Large intestine (tissue), 3 donors: ENCODE results near the gene OTUD6A. TPM values are rescaled to one million over a fixed set of nuclear protein-coding genes. Genes with fewer than 3 reads are reported as not detected.

Experiments used
- DNase-seq, 2 donors: peaks; one replicate each; pipeline versions ENCODE4 v3.0.0 to v3.0.0-alpha.2; 2013
- H3K27ac ChIP-seq: one replicate; pipeline ENCODE4 v1.5.1; 2013; ENCODE audit warnings: low read length
- H3K27me3 ChIP-seq: 2 replicates; pipeline ENCODE4 v1.6.1; 2013; ENCODE audit warnings: low read length; ENCODE audit not compliant: control insufficient read depth, insufficient read depth
- H3K36me3 ChIP-seq: 2 replicates; pipeline ENCODE4 v1.6.1; 2013; ENCODE audit warnings: low read length; ENCODE audit not compliant: control insufficient read depth, insufficient read depth
- H3K4me1 ChIP-seq: one replicate; pipeline ENCODE4 v1.6.1; 2013; ENCODE audit warnings: low read length; ENCODE audit not compliant: control insufficient read depth, insufficient read depth
- H3K4me3 ChIP-seq: one replicate; pipeline ENCODE4 v1.5.1; 2013; ENCODE audit warnings: low read length
- H3K9me3 ChIP-seq: one replicate; pipeline ENCODE4 v1.6.1; 2013; ENCODE audit warnings: mild to moderate bottlenecking, low read depth, low read length, moderate library complexity; ENCODE audit not compliant: control insufficient read depth
- WGBS: methylation state at CpG from one replicate; pipeline ENCODE4 v1.1.5; 2013; ENCODE audit warnings: low lambda C conversion rate; ENCODE audit not compliant: insufficient coverage; 5-methylcytosine and 5-hydroxymethylcytosine counted together
- polyA plus RNA-seq: library from polyadenylated mRNA; unstranded; fragments of 120-200 nt; gene quantifications from one replicate; pipeline ENCODE4 v1.2.1, GENCODE V29; 2013

The OTUD6A gene
- polyA plus RNA-seq, 1 donor = not detected

DNA sequence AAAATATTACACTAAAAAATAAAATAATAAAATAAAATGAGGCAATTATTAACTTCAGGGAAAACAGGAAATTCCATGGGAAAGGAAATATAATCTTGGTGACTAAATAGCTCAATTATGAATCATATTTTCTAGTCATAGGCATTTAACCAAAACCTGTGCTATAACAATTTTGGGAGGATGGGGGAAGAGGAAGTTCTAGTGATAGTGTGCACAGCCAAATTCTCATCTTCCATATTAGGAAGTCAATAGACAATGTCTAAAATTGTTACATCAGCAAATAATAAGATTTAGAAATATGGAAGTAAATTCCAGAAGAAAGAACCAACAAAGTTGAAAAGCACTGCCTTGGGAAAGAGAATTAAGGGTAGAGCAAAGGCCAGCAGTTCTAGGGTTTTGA lies 15.3 kb upstream of the OTUD6A start:
- H3K9me3 ChIP-seq = no peaks in the 10 kb centered on the region
- no peak overlapping the region for H3K27ac ChIP-seq
- DNase-seq = no peak
- no peaks in the 10 kb centered on the region for H3K36me3 ChIP-seq
- H3K27me3 ChIP-seq = no peaks in the 10 kb centered on the region
- H3K4me3 ChIP-seq = no peak overlapping the region
- no peaks in the 10 kb centered on the region for H3K4me1 ChIP-seq

DNA sequence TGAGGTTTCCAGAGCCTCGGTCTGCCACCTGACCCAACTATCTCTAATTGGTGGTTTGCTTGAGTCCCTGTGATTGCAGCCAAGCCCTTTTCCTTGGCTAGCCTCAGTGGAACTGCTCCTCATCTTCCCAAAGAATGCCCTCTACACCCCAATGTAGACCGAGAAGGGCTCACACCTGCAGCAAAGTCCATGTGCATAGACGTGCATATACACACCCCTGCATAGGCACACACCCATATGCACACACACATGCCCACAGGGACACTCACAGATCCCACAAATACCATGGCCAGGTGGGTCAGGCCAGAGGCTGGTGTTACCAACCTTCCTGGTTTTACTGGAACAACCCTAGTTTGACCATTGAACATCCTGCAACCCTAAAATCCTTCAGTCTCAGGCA lies 12.9 kb upstream of the OTUD6A start:
- Histone ChIP-seq H3K27ac (no peak overlapping the region), H3K9me3 (no peaks in the 10 kb centered on the region), H3K27me3 (no peaks in the 10 kb centered on the region), H3K4me1 (no peaks in the 10 kb centered on the region), H3K36me3 (no peaks in the 10 kb centered on the region), H3K4me3 (no peak overlapping the region)
- DNase-seq = no peak
- no CpG with 5 or more reads among the region's 3 CpGs for WGBS

DNA sequence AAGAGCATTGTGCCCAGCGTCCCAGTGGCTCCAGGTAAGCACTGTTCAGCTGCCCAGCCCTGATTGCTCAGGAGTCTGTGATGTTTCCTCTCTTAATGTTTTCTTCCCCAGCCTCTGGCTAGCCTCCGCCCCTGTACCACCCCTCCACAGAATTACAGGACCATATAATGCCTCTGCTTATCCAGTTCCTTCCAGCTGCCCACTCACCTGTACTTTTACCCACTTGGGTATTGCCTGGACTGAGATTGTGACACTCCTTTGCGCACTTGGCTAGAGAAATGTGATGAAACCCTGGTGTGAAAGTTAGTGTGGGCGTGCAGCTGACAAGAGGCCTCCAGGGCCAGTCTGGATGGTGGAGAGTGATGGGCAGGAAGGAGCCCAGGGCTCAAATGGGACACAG lies 12.3 kb upstream of the OTUD6A start, which contains the start of gene AWAT2:
Gene AWAT2, minus strand, starts transcription at position 14 of the 400 bp plus-strand sequence. Its CDS starts 6 bp downstream, at position 8.
- H3K27me3 ChIP-seq = no peaks in the 10 kb centered on the region
- H3K4me3 ChIP-seq = no peak within 1 kb of the TSS
- H3K36me3 ChIP-seq = no peaks in the 10 kb centered on the region
- no CpG with 5 or more reads among the region's 4 CpGs for WGBS
- H3K9me3 ChIP-seq = no peaks in the 10 kb centered on the region
- no peak within 1 kb of the TSS for H3K27ac ChIP-seq
- no peaks in the 10 kb centered on the region for H3K4me1 ChIP-seq
- no peak for DNase-seq

GRCh38 chrX:70052895-70053615 lies 9.2 kb upstream of the OTUD6A start:
- DNase-seq = no peak
- no CpG with 5 or more reads among the region's 11 CpGs for WGBS
- Histone ChIP-seq H3K4me3 (no peak overlapping the region), H3K9me3 (no peaks in the 10 kb centered on the region), H3K36me3 (no peaks in the 10 kb centered on the region), H3K27me3 (no peaks in the 10 kb centered on the region), H3K4me1 (no peaks in the 10 kb centered on the region), H3K27ac (no peak overlapping the region)

GRCh38 chrX:70054391-70054790 lies 7.9 kb upstream of the OTUD6A start:
- Histone ChIP-seq H3K4me1 (no peaks in the 10 kb centered on the region), H3K4me3 (no peak overlapping the region), H3K27me3 (no peaks in the 10 kb centered on the region), H3K36me3 (no peaks in the 10 kb centered on the region), H3K27ac (no peak overlapping the region), H3K9me3 (no peaks in the 10 kb centered on the region)
- no peak for DNase-seq
- no CpG with 5 or more reads among the region's 5 CpGs for WGBS

GRCh38 chrX:70062961-70063550 lies 799 bp downstream of the OTUD6A start:
- Histone ChIP-seq H3K4me3 (no peak overlapping the region), H3K36me3 (no peaks in the 10 kb centered on the region), H3K27me3 (no peaks in the 10 kb centered on the region), H3K4me1 (no peaks in the 10 kb centered on the region), H3K9me3 (no peaks in the 10 kb centered on the region), H3K27ac (no peak overlapping the region)
- DNase-seq = no peak
- WGBS = 100% methylated on average over 2 of the region's 52 CpGs

DNA sequence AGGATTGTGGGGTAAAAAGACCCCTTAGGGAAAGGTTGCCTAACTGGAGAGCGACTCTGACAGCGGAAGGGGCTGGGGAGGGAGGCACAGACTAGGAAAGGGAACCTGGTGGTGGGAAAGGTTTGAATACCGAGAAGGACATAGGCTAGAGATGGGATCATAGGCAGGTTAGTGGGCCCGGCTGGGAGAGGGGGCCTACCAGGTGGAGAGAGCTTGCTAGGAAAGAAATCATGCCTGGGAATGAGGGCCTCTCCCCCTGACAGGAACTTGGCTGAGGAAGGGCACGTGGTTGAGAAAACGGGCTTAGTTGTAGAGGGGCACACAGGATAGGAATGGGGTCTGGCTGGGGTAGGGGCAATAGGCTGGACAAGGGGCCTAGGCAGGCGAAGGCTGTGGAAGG lies 4.4 kb downstream of the OTUD6A start:
- Histone ChIP-seq H3K4me3 (no peak overlapping the region), H3K27me3 (no peaks in the 10 kb centered on the region), H3K9me3 (no peaks in the 10 kb centered on the region), H3K4me1 (no peaks in the 10 kb centered on the region), H3K27ac (no peak overlapping the region), H3K36me3 (no peaks in the 10 kb centered on the region)
- no peak for DNase-seq
- no CpG with 5 or more reads among the region's 7 CpGs for WGBS

DNA sequence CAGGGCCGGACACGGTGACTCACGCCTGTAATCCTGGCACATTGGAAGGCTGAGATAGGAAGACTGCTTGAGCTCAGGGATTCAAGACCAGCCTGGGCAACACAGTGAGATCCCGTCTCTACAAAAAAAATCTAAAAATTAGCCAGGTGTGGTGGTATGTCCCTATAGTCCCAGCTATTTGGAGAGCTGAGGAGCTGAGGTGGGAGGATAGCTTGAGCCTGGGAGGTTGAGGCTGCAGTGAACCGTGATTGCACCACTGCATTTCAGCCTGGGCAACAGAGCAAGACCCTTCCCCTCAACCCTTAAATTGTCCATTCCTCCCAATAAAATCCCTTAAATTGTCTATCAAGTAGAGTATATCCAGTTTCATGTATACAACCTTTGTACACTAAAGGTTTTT lies 17.0 kb downstream of the OTUD6A start:
- H3K36me3 ChIP-seq = no peaks in the 10 kb centered on the region
- H3K27me3 ChIP-seq = no peaks in the 10 kb centered on the region
- no peaks in the 10 kb centered on the region for H3K4me1 ChIP-seq
- DNase-seq = no peak
- WGBS = no CpG with 5 or more reads among the region's 5 CpGs
- H3K9me3 ChIP-seq = no peaks in the 10 kb centered on the region
- no peak overlapping the region for H3K27ac ChIP-seq
- H3K4me3 ChIP-seq = no peak overlapping the region

GRCh38 chrX:70079870-70080269 lies 17.6 kb downstream of the OTUD6A start:
- H3K4me1 ChIP-seq = no peaks in the 10 kb centered on the region
- H3K9me3 ChIP-seq = no peaks in the 10 kb centered on the region
- no peaks in the 10 kb centered on the region for H3K27me3 ChIP-seq
- no CpG with 5 or more reads among the region's 3 CpGs for WGBS
- H3K4me3 ChIP-seq = no peak overlapping the region
- H3K36me3 ChIP-seq = no peaks in the 10 kb centered on the region
- no peak for DNase-seq
- no peak overlapping the region for H3K27ac ChIP-seq

DNA sequence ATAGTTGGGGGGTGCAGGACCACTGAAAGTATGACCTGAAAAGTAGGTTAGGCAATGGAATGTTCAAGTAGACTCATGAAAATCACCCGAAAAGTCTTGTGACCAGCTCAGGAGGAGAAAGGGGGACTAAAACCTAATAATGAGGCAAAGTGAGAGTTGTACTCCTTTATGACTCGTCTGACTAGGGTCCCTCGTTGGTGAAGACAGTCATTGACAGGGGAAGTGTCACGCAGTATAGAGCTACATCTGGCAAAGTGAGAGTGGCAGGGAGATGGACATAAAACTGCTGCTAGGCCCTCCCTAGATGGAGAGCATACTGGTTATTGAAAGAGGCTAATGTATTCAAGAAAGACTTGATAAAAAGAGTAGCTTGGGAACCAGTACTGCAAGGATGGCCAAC lies 20.5 kb downstream of the OTUD6A start:
- no peak for DNase-seq
- Histone ChIP-seq H3K4me1 (no peaks in the 10 kb centered on the region), H3K4me3 (no peak overlapping the region), H3K9me3 (no peaks in the 10 kb centered on the region), H3K27me3 (no peaks in the 10 kb centered on the region), H3K27ac (no peak overlapping the region), H3K36me3 (no peaks in the 10 kb centered on the region)
- WGBS = 100% methylated on average over 1 of the region's 4 CpGs
